ENCODE data around the gene PRKACA.

DNA sequence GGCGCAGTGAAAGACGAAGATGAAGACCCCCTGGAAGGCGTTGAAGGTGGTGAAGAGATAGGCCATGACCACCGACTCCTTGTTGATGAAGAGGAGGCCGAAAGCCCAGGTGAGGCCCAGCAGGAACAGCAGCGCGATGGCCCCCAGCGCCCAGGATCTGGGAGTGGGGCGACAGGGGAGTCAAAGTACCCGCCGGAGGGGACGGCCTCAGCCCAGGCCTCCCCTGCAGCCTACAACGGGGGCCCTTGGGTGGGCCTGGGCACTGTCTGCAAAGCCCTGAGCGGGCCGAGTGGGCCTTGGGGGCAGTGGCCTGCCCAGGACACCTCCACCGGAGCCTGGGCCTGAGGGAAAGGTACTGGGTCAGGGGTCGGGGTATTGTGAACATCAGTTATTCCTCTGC is 37.8 kb upstream of the PRKACA start:
- no peak for TF ChIP-seq CTCF (IDR thresholded peaks at IDR 0.05)
- TF ChIP-seq POLR2A (IDR thresholded peaks at IDR 0.05), result no peak
